Fibroblast of mammary gland (primary cell): ENCODE data around the gene TRIM31.

ENCODE experiments used
- DNase-seq: peaks from one replicate; pipeline ENCODE4 v3.0.0-alpha.2; 2010; ENCODE audit warnings: low read depth
- H3K4me3 ChIP-seq: 2 replicates; pipeline ENCODE4 v1.5.1; 2011; ENCODE audit warnings: low read depth, mild to moderate bottlenecking, low read length, moderate library complexity; ENCODE audit not compliant: control insufficient read depth
- TF ChIP-seq, protein P1 (sequence below): conservative IDR thresholded peaks from 2 replicates; pipeline ENCODE4 v1.5.1; 2011; ENCODE audit warnings: low read depth, low read length, inconsistent platforms; ENCODE audit not compliant: control insufficient read depth, insufficient read depth

Gene TRIM31

GRCh38 chr6:30157999-30158398 lies 45.1 kb upstream of the TRIM31 start:
- TF ChIP-seq, protein P1, sequence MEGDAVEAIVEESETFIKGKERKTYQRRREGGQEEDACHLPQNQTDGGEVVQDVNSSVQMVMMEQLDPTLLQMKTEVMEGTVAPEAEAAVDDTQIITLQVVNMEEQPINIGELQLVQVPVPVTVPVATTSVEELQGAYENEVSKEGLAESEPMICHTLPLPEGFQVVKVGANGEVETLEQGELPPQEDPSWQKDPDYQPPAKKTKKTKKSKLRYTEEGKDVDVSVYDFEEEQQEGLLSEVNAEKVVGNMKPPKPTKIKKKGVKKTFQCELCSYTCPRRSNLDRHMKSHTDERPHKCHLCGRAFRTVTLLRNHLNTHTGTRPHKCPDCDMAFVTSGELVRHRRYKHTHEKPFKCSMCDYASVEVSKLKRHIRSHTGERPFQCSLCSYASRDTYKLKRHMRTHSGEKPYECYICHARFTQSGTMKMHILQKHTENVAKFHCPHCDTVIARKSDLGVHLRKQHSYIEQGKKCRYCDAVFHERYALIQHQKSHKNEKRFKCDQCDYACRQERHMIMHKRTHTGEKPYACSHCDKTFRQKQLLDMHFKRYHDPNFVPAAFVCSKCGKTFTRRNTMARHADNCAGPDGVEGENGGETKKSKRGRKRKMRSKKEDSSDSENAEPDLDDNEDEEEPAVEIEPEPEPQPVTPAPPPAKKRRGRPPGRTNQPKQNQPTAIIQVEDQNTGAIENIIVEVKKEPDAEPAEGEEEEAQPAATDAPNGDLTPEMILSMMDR: no peak
- DNase-seq: no peak
- H3K4me3 ChIP-seq: no peak overlapping the region

- TF ChIP-seq, protein P1: no peak
- no peak for DNase-seq
- H3K4me3 ChIP-seq: no peak overlapping the region
Measured at GRCh38 chr6:30157581-30157980, 44.7 kb upstream of the TRIM31 start.

DNA sequence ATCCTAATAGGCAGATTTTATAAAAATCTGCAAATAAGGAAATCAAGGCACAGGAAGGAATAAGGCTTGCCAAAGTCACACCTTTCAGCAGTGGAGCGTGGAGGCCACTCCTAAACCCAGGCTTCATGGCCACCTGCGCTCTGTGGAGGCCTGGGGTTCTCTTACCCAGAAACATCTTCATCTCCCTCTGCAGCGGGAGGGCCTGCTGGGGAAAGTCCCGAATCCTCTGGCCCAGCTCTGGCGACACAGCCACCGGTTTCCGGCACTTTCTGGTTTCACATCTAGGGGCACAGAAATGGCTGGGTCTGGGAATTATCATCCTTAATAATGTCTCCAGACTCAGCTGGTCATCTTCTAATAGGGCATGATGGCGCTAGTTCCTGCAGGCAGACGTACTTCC lies 43.9 kb upstream of the TRIM31 start:
- no peak for DNase-seq
- TF ChIP-seq, protein P1: no peak
- no peak overlapping the region for H3K4me3 ChIP-seq

- DNase-seq: peak; percentile 67
- TF ChIP-seq, protein P1: no peak
Measured at GRCh38 chr6:30156262-30156599, 43.3 kb upstream of the TRIM31 start.

GRCh38 chr6:30155520-30156261 lies 42.8 kb upstream of the TRIM31 start:
- no peak for DNase-seq
- H3K4me3 ChIP-seq: no peak overlapping the region
- TF ChIP-seq, protein P1: no peak

More at GRCh38 chr6:30156262-30156599, 43.3 kb upstream of the TRIM31 start:
- no peak overlapping the region for H3K4me3 ChIP-seq

DNA sequence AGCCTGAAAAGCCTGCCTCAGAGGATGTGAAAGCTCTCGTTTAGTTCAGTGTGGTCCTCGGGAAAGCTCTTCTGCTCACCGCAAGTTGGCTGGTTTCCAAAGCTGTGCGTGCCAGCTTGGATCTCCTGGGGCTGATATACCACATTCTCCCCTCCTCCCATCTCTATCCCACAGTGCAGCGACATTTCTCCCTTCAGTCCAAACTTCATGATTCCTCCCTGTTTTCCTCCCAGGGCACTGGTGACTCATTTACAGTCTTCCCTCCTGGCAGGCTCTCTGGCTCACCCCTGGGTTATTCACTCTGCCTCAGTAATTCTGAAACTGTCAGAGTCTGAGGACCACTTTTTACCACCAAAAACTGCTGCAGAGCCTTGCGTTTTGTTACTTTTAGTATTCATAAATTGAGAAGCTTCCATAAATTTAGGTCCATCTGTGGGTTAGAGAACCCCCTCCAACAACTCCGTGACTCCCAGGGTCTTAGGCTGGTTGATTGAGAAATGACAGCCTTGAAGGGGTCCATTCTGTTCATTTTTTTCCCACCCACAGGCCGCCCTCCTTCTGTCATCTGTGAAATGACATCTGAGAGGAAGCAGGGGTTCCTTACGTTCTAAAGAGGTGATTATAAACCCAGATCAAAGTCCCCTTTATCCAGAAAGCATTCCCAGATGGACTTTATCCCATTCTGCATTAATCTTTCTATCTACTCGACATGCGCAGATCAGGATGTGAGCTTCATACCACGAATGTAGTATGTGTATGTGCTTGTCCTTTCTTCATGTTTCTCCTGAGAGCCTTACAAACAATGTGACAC lies 42.0 kb upstream of the TRIM31 start:
- peak; percentile 78 for DNase-seq
- TF ChIP-seq, protein P1: no peak
- no peak overlapping the region for H3K4me3 ChIP-seq
